ENCODE measurements around the gene MAPT. TPM values are rescaled to one million over a fixed set of nuclear protein-coding genes. Genes with fewer than 3 reads are reported as not detected.

The MAPT gene
- total RNA-seq, 1 experiment from 2014 or later = 3.6 TPM

GRCh38 chr17:45848868-45849535, 45.4 kb upstream of the MAPT start:
- no TSS peak for BruUV-seq (replicated peaks)
- ChIA-PET CTCF (interaction anchor here (1.4 kb wide), 1 partner anchor 209 kb away, joined by 5 read pairs; no protein-coding TSS in a partner anchor), POLR2A (ENCODE audit: unreplicated experiment) (interaction anchor here (0.6 kb wide), 1 partner anchor 207 kb away, joined by 3 read pairs; no protein-coding TSS in a partner anchor)
- Histone ChIP-seq H3K9me3 (ENCODE audit: low read length) (no peaks in the 10 kb centered on the region), H3K9me2 (replicated peaks; ENCODE audit: low read length) (no peaks in the 10 kb centered on the region), H3K36me3 (ENCODE audit: low read depth, low read length) (no peaks in the 10 kb centered on the region), H3K27me3 (ENCODE audit: low read length) (no peaks in the 10 kb centered on the region; the same call in 1 of the 2 replicates), H3F3A (ENCODE audit: low read length, unreplicated experiment) (no peaks in the 10 kb centered on the region), H2AFZ (ENCODE audit: low read length) (no peak overlapping the region), H3K27ac (ENCODE audit: low read length) (no peak overlapping the region), H4K20me1 (ENCODE audit: low read length) (no peaks in the 10 kb centered on the region), H3K79me2 (ENCODE audit: low read length) (no peaks in the 10 kb centered on the region), H3K4me3 (ENCODE audit: low read length) (no peak overlapping the region), H3K4me1 (ENCODE audit: insufficient read depth, low read length) (no peaks in the 10 kb centered on the region), H3K9ac (ENCODE audit: low read length) (no peak overlapping the region), H3K4me2 (ENCODE audit: low read length) (no peak overlapping the region)
- ATAC-seq = no peak
- no peak for TF ChIP-seq EZH2 (IDR thresholded peaks at IDR 0.05; ENCODE audit: low read length, unreplicated experiment)
- TF ChIP-seq EZH2phosphoT487 (IDR thresholded peaks at IDR 0.05; ENCODE audit: borderline replicate concordance, low read length) = no peak
- TF ChIP-seq CTCF (conservative IDR thresholded peaks at IDR 0.05; ENCODE audit: low read depth, low read length) = no peak
- DNase-seq = no peak
- intact Hi-C loops (cut with micrococcal nuclease) = no loop called here

- ATAC-seq (no peak), DNase-seq (no peak)
- Histone ChIP-seq H3K79me2 (ENCODE audit: low read length) (no peaks in the 10 kb centered on the region), H3K27ac (ENCODE audit: low read length) (no peak overlapping the region), H3K4me2 (ENCODE audit: low read length) (no peak overlapping the region), H4K20me1 (ENCODE audit: low read length) (no peaks in the 10 kb centered on the region), H3K9me3 (ENCODE audit: low read length) (no peaks in the 10 kb centered on the region), H3K4me3 (ENCODE audit: low read length) (no peak overlapping the region), H3K36me3 (ENCODE audit: low read depth, low read length) (no peaks in the 10 kb centered on the region), H3K9me2 (replicated peaks; ENCODE audit: low read length) (no peaks in the 10 kb centered on the region), H3K27me3 (ENCODE audit: low read length) (no peaks in the 10 kb centered on the region; the same call in 1 of the 2 replicates), H2AFZ (ENCODE audit: low read length) (no peak overlapping the region), H3F3A (ENCODE audit: low read length, unreplicated experiment) (no peaks in the 10 kb centered on the region), H3K9ac (ENCODE audit: low read length) (no peak overlapping the region), H3K4me1 (ENCODE audit: insufficient read depth, low read length) (no peaks in the 10 kb centered on the region)
- ChIA-PET POLR2A (ENCODE audit: unreplicated experiment) (interaction anchor here (0.6 kb wide), 1 partner anchor 208 kb away, joined by 3 read pairs; no protein-coding TSS in a partner anchor), CTCF (interaction anchor here (1.4 kb wide), 1 partner anchor 209 kb away, joined by 5 read pairs; no protein-coding TSS in a partner anchor)
- TF ChIP-seq EZH2phosphoT487 (IDR thresholded peaks at IDR 0.05; ENCODE audit: borderline replicate concordance, low read length) (no peak), CTCF (conservative IDR thresholded peaks at IDR 0.05; ENCODE audit: low read depth, low read length) (no peak), EZH2 (IDR thresholded peaks at IDR 0.05; ENCODE audit: low read length, unreplicated experiment) (no peak)
- intact Hi-C loops (cut with micrococcal nuclease) = no loop called here
- no TSS peak for BruUV-seq (replicated peaks)
Observed at GRCh38 chr17:45849536-45849990, 44.8 kb upstream of the MAPT start.

- no peak overlapping the region for H3K27ac ChIP-seq (ENCODE audit: low read length)
- H2AFZ ChIP-seq (ENCODE audit: low read length) = no peak overlapping the region
- H3K4me3 ChIP-seq (ENCODE audit: low read length) = no peak overlapping the region
- no peaks in the 10 kb centered on the region for H3K79me2 ChIP-seq (ENCODE audit: low read length)
- no peaks in the 10 kb centered on the region for H3K4me1 ChIP-seq (ENCODE audit: insufficient read depth, low read length)
- no peak overlapping the region for H3K9ac ChIP-seq (ENCODE audit: low read length)
- no peaks in the 10 kb centered on the region for H3K9me2 ChIP-seq (replicated peaks; ENCODE audit: low read length)
- no peak for TF ChIP-seq CTCF (conservative IDR thresholded peaks at IDR 0.05; ENCODE audit: low read depth, low read length)
- TF ChIP-seq EZH2phosphoT487 (IDR thresholded peaks at IDR 0.05; ENCODE audit: borderline replicate concordance, low read length) = no peak
- no TSS peak for BruUV-seq (replicated peaks)
- no peak for ATAC-seq
- no peaks in the 10 kb centered on the region for H4K20me1 ChIP-seq (ENCODE audit: low read length)
- intact Hi-C loops (cut with micrococcal nuclease) = no loop called here
- DNase-seq = no peak
- H3K36me3 ChIP-seq (ENCODE audit: low read depth, low read length) = no peaks in the 10 kb centered on the region
- no peak overlapping the region for H3K4me2 ChIP-seq (ENCODE audit: low read length)
- H3K9me3 ChIP-seq (ENCODE audit: low read length) = no peaks in the 10 kb centered on the region
- H3F3A ChIP-seq (ENCODE audit: low read length, unreplicated experiment) = no peaks in the 10 kb centered on the region
- ChIA-PET CTCF (no interaction called here), POLR2A (ENCODE audit: unreplicated experiment) (no interaction called here)
- peaks cover under 1% of the 10 kb centered on the region; the same call in 1 of the 2 replicates for H3K27me3 ChIP-seq (ENCODE audit: low read length)
Observed at GRCh38 chr17:45850011-45850410, 44.3 kb upstream of the MAPT start.

Data from PC-3 (cell line).